GM19452 (cell line): ENCODE measurements around the gene MCAT.
"Not testable (repeated sequence)": the region's sequence is repeated elsewhere in the genome, so short reads cannot be mapped to it uniquely, and the experiment has no call there.

Experiments used
- ATAC-seq: cut with Tn5 transposase; IDR thresholded peaks from one replicate; pipeline ENCODE4 v1.9.1; 2021; ENCODE audit not compliant: unreplicated experiment

The MCAT gene

DNA sequence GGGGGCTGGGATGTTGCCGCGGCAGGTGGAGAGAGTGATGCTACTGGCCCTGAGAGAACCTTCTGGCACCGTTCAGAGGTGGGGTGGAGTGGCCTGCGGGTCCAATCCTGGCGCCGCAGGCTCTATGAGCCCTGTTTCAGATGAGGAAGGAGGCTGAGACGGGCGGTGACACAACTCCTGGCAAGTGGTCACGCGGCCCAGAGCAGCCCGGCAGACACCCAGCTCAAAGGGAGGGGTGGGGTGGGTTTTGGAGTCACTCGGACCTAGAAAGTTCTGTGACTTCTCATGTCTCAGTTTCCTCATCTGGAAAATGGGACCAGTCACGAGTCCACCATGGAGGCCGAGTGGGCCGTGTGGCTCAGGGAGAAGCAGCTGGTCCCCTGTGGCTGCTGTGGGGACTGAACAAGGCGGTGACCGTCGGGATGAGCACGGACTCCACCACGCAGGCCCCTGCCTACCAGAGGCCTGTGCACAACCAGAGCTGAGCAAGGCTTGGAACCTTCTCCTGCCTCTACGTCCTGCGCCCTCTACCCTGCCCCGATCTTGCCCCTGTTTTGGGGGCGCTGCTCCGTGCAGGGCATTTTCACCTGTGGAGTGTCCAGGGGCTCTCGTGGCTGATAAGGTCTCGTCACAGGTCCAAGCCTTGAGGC lies 11.8 kb upstream of the MCAT start:
- ATAC-seq, result no peak

DNA sequence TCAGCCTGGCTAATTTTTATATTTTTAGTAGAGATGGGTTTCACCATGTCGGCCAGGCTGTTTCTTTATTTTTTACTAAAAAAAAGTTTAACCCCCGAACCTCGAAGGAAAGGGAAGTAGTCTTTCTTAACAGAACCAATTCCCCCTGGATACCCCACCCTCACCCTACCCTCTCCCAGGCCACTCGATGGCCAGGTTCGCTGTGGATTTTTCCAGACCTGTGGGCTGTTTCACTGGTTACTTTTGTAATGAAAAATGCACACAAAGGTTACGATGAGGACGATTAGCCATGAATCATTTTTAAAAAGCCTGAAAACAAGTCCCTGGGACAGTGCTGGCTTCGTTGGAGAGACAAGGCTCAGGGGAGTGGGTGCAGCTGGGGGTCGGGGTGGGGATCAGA lies 10.7 kb upstream of the MCAT start:
- no peak for ATAC-seq

DNA sequence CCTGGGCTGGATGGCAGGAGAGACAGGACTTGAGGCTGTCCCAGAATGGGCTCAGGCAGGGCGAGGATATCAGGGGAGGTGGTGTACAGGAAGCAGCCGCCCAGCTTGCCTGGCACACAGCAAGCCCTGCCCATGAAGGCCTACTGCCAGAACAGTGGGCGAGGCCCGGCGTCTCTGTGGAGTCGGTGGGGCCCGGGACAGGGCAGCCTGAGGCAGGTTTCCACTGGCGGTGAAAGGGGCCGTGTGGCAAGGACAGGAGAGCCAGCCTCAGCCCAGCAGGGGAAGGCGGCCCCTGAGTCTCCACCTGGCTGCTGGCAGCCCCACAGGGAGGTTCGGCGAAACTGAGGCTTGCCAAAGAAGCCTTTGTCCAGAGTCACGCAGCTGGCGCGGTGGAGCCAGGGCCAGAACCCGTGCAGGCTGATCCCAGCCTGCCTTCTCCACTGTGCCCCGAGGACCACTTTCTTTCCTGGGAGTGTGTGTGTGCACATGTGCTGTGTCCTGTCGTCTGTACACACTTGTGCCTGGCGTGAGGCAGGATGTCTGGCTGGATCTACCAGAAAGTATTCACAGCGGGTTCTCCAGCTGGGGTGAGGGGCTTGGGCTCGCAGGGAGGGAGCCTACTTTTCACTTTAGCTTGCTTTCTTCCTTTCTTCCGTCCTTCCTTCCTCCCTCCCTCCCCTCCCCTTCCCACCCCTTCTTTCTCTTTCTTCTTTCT lies 9.3 kb upstream of the MCAT start:
- ATAC-seq, result no peak

DNA sequence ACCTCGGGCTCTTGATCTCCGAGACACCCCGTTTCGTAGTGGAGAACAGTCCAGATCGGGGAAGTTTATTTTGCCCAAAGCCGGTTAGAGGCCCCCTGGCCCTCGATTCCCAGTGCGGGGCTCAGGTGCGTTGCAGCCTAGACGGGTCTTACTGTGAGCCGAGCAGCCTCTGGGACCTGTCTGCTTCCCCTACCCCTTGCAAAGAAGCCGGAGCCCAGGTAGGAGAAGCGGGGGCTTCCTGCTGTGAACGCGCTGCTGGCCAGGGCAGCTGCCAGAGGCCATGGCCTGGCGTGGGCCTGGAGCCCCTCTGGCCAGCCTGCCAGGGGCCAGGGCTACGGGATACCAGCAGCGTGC lies 8.8 kb upstream of the MCAT start:
- ATAC-seq, result no peak

DNA sequence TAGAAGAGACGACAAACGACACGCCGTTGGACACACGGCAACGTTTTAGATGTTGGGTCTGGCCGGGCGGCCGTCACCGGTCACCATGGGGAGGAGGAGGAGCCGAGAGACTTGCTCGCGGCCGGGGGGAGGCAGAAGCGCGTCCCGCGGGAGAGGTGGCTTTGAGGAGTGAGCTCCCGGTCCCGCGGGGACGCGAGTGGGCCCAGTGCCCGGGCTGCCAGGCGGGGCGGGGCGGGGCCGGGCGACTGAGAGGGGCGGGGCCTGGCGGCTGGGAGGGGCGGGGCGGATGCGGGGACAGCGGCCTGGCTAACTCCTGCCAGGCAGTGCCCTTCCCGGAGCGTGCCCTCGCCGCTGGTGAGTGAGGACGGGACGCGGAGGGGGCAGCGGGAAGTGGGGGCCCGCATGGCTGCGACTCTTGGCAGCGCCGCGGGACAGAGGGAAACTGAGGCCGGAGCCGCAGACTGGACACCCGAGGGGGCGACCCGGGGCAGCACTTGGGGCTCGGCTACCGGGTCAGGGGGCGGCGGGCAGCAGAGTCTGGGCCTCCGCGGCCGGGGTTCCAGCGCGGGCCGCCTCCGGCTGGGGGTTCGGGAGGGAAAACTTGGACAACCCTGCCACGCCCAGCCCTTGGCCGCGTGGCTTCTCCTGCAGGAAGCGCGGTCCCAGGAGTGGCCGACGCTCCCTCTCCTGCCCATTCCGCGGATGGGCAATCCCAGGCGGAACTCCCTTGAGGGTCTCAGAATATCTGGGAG lies 8.2 kb upstream of the MCAT start, which contains the start of gene TSPO:
TSPO (plus strand) TSS at position 309 of the 752 bp plus-strand sequence. CDS start 7,680 bp downstream, outside the sequence.
- no peak for ATAC-seq

DNA sequence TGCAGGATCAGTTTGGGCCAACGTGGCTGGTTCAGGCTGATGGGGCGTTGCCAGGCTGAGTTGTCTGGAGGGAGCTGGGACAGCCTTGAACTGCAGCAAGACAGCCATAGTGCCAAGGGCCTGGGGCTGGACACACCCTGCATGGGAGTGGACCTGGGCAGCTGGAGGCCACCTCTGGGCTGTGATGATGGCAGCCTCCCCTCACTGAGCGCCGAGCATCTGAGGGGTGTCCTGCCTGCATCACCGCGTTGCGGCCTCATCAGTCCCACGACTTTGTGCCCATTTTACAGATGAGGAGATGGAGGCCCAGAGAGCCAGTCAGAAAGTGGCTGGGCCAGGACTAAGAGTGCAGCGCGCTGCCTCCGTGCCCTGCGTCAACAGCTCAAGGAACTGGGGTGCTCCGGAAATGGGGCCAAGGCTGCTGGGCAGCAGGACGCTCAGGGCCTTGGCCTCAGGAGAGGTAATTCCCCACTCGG lies 7.6 kb upstream of the MCAT start:
- no peak for ATAC-seq

DNA sequence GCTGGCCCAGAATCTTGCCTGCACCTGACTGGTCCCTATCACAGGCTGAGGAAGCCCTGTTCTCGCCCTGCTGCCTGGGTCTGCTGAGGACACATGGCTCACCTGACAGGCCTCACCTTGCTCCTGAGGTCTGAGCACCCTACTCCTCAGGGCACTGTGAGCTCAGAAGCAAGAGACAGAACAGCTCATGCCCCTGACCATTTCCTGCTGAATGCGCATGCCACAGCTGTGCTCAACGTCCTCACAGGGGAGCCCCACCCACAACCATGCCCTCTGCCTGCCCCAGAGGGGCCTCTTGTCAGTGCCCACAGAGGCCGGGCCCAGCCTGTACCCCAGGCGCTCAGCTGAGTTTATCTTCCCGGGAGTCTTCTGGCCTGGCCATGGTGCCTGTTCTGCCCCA lies 5.4 kb upstream of the MCAT start:
- no peak for ATAC-seq

DNA sequence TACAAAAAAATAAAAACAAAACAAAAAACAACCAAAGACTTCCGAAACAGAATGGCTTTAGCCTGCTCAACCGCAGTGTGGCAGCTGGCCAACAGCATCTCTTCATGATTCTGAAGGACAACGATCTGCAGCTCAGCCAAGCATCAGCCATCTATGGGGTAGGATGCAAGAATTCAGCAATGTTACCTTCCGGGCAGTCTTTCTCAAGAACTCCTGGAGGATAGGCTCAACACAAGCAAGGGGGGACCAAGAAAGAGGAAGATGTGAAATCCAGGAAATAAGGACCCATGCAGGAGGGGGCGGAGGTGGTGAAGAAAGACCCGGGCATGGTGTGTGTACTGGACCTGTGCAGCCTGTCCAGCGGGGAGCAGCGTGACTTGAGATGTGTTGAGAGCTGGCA lies 4.6 kb upstream of the MCAT start:
- no peak for ATAC-seq

DNA sequence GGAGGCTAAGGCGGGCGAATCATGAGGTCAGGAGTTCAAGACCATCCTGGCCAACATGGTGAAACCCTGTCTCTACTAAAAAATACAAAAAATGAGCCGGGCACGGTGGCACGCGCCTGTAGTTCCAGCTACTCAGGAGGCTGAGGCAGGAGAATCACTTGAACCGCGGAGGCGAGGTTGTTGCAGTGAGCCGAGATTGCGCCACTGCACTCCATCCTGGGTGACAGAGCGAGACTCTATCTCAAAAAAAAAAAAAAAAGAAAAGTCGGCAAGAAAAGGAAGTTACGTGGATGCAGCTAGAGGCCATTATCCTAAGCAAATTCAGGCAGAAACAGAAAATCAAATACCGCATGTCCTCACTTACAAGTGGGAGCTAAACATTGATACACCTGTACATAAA lies 3.1 kb upstream of the MCAT start:
- not testable (repeated sequence) for ATAC-seq

DNA sequence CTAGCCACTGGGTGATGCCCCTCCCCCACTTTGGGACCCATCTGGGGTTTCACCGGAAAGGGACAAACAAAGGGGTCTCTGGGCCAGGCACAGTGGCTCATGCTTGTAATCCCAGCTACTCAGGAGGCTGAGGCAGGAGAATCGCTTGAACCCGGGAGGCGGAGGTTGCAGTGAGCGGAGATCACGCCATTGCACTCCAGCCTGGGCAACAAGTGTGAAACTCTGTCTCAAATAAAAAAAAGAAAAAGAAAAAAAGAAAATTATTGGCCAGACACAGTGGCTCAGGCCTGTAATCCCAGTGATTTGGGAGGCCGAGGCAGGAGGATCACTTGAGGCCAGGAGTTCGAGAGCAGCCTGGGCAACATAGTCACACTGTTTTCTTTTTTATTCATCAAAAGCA lies 2.2 kb upstream of the MCAT start:
- ATAC-seq, result not testable (repeated sequence)

DNA sequence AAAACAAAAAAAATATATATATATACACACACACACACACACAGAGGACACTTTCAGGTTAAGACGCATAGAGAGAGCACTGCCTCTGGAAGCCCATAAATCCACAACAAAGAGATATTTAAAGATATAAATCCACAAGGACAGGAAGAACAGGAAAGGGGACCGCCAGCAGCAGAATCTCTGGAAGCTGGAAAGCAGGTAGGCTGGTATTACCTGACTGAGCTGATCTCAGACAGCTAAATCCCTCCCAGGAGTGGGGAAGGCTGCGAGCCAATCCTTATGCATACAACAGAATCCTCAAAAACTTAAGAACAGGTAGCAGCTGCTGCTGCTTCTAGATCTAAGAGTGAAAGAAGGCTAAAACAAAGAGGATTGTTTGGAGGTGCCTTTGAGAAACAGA lies 1.8 kb upstream of the MCAT start:
- ATAC-seq, result no peak

DNA sequence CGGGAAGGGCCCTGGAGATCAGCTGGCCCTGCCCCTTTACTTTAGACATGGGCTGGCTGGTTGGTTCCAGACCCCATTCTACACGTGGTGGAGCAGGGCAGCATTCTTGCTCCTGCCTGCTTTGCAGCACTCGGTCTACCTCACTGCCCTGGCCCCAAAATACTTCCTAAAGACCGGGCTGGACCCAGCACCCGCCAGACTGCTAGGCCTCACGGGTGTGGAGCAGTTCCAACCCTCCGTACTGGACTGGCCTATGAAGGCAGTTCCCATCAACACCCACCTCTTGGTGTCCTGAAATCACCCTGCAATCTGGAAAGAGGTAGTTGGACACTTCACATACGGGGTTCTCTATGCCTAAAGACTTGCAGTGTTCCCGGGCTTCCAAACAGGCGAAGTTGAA lies 6.4 kb downstream of the MCAT start:
- no peak for ATAC-seq

DNA sequence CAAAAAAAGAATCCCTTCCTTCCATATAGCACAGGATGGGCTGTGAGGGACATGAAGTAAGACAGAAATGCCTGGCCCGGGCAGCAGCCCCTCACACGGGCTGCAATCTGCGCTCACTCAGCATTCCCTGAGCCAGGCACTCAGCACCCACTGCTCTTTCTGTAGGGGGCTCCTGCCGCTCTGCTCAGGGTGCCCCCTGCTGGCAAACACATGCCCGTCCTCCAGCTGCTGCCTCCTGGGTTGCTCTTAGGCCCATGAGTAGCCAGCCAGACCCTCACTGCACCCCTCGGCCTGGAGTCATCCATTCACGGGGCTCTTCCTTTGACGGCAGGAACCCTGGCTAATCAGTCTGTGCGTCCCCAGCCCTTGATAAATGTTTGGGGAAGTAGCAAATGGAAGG lies 6.9 kb downstream of the MCAT start:
- no peak for ATAC-seq

DNA sequence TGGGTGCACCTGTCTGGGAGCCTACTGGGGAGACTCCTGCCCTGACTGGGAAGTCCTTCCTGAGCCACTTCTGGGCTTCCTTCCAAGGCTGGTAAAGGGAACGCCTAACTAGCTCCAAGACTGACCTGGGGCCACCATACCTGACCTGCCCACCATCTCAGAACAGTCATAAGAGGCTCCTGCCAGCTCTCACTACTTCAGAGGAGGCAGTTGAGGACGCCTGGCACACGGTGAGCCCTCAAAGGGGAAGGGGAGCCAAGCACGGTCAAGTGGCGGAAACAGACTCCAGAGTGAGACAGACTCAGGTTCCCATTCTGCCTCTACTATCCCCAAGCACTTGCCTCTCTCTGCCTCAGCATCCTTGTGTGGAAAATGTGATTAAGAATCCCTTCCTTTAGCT lies 7.6 kb downstream of the MCAT start:
- ATAC-seq, result no peak

DNA sequence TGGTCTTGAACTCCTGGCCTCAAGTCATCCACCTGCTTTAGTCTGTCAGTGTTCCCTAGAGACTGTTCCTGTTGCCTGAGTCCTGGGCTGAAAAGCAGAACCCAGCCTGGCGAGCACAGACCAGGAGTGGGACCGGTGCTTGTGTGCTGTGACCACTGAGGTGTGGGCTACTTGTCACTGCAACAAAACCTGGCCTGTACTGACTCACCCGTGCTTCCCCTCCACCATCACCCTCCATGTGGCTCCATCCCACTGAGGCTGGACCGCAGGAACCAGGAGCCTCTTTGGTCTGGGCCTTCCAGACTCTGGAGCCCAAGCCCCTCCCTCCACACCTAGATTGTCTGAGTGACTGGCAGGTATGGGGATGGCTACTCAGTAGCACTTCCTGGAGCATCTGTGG lies 8.6 kb downstream of the MCAT start:
- ATAC-seq, result no peak

DNA sequence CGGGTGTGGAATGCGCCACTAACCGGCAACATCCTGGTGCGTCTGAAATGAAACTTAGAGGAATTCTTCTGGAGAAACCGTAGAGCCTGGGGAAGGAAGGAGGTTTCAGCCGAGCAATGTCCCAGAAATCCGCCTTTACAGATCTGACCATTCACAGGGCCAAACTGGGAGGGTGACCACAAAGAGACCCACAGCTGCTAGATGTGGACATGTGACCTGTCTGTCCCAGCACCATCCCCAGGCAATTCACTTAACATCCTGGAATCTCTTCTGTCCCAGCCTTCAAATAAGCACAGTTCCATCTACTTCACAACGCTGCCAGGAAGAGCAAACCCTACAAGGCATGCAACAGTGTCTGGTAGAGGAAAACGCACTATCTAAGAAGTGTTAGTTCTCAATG lies 9.8 kb downstream of the MCAT start:
- no peak for ATAC-seq

DNA sequence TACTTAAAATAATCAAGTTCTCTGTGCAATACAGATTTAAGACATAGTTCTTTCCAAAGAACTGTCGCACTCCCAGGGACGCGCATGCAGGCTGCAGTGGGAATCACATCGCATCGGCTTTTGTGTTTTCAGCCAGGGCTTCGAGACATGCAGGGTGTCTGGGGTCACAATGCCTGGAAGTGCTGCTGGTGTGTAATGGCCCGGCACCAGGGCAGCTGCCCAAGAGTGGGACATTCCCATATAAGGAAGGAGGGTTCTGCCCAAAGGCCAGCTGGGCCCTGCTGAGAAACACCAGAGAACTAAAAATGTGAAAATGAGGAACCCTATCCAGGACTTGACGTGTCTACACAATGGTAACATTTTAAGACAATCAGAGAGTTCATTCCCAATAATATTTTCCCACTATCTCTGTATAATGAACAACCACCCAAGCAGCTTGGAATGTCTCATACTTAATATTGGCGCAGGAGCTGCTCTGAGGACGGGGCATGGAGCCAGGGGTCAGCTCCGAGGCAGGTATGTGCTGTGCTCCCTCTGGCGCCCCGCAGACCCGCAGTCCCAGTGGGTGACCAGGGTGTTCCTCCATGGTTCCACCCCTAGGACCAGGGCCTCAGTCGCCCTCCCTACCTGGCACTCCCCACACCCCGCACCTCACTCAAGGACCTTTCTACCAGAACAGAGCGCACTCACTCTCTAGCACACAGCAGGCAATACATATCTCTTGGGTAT lies 11.3 kb downstream of the MCAT start:
- ATAC-seq, result no peak

DNA sequence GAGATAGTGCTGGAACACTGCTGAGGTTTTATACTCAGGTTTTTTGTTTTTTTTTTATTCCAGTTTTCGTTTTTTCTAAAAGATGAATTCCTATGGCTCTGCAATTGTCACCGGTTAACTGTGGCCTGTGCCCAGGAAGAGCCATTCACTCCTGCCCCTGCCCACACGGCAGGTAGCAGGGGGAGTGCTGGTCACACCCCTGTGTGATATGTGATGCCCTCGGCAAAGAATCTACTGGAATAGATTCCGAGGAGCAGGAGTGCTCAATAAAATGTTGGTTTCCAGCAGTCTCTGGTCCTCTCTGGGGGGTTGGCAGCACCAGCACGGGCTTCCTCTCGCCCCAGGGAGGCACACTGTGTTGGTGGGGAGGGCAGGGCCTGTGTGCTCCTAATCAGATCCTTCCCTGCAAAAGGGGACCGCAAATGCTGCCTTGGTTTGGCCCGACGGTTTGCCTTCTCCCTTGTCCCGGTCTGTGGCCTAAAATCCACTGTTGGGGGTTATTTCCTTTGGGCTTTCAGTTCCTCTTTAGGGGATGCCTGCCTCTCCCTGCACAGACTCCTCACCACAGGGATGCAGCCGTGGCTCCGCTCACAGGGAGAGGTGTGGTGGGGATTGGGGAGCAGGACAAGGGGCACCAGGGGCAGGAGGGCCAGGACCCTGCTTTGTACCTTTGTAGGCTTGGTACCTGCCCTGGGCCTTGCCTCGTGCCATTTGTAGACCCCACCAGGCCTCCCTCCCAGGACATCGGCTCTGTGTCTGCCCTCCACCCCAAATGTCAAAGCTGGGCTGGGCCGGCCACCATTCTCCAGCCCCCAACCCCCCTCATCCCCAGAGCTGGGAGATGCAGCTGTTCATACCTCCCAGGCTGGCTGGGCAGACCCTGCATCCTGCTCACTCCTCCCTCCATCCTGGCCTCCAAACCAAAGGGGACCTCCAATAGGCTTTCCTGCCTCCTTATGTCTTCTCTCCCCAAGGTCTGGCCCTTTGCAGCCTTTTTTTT lies 13.5 kb downstream of the MCAT start:
- ATAC-seq, result no peak

DNA sequence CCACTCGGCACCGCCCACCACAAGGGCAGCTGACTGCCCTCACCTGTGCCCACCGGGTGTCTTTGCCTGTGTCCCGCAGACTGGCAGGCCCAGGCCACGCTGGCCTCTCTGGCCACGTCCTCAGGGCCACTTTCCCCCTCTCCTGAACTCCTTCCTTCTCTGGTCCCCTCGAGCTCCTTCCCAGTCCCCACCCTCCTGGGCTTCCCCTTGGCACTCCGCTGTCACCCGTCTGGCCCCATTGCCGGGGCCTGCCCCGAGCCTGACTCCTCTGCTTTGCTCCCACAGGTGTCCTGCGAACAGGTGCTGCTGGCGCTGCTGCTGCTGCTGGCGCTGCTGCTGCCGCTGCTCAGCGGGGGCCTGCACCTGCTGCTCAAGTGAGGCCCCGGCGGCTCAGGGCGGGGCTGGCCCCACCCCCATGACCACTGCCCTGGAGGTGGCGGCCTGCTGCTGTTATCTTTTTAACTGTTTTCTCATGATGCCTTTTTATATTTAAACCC lies 14.2 kb downstream of the MCAT start:
- no peak for ATAC-seq

DNA sequence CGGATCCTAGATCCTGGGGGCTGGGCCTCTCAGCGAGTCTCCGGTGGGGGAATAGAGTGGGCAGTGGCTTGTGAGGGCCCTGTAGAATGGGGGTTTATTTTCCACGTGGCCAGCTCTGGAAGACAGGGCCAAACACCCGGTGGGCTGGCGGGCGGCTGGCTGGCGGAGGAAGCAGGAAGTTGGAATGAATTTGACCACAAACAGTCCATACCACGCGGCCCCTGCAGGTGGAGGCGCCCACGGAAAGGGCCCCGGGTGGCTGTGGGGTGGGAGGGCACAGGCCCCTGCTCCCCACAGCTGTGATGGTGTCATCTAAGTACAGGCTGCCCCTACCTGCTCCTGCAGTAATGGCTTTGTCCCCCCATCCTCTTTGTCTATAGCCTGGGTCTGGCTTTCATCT lies 15.1 kb downstream of the MCAT start:
- no peak for ATAC-seq
